KOPT-K1 (cell line): ENCODE measurements around the gene MYO15B.

ENCODE experiments used
- H3K27ac ChIP-seq: fragments of 200-600 bp; sonication (generic); 2 replicates; pipeline ENCODE4 v1.5.1; 2016; ENCODE audit warnings: antibody characterized with exemption, mild to moderate bottlenecking, low read depth, low read length; ENCODE audit not compliant: poor library complexity, severe bottlenecking
- H3K36me3 ChIP-seq: fragments of 200-600 bp; sonication (generic); 2 replicates; pipeline ENCODE4 v1.5.1; 2017; ENCODE audit warnings: antibody characterized with exemption, mild to moderate bottlenecking, low read length, moderate library complexity; ENCODE audit not compliant: insufficient read depth
- H3K9me3 ChIP-seq: fragments of 200-600 bp; sonication (generic); 2 replicates; pipeline ENCODE4 v1.5.1; 2017; ENCODE audit warnings: antibody characterized with exemption, low read length, mild to moderate bottlenecking; ENCODE audit not compliant: insufficient read depth, poor library complexity, severe bottlenecking

Gene MYO15B

DNA sequence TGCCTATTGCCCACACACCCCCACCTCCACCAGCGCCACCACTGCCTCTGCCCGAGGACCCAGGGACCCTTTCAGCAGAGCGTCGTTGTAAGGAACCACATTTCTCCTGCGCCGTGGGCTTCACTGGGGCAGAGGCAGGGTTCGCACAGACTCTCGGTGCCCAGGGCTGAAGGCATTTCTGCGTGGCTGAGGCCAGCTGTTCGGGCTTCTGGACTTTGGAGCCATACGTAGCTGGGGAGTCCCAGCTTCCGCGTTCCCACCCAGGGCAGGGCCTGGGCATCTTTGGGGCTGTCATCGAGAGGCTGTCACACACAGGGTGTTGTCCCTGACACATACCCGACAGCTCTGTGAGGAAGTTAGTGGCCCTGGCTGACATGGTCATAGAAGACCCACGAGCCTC, 29.6 kb downstream of the MYO15B start:
- H3K27ac ChIP-seq: no peak overlapping the region
- no peaks in the 10 kb centered on the region for H3K36me3 ChIP-seq
- H3K9me3 ChIP-seq: no peaks in the 10 kb centered on the region

DNA sequence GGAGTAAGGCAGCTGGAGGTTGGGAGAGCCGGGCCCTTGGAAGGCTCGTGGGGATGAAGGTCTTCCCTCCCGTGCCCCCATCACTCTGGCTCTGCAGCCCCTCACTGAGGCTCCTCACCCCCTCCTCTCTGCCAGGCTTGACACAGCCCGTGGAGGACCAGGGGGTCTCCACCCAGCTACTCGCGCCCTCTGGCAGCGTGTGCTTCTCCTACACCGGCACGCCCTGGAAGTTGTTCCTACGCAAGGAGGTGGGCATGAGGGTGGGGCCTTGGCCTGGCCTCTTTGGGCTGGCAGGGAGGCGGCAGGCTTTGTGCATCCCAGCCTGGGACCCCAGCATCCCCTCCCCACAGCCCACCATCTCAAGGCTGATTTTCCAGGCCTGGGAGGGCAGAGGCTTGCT, 30.1 kb downstream of the MYO15B start:
- no peaks in the 10 kb centered on the region for H3K36me3 ChIP-seq
- no peak overlapping the region for H3K27ac ChIP-seq
- no peaks in the 10 kb centered on the region for H3K9me3 ChIP-seq

DNA sequence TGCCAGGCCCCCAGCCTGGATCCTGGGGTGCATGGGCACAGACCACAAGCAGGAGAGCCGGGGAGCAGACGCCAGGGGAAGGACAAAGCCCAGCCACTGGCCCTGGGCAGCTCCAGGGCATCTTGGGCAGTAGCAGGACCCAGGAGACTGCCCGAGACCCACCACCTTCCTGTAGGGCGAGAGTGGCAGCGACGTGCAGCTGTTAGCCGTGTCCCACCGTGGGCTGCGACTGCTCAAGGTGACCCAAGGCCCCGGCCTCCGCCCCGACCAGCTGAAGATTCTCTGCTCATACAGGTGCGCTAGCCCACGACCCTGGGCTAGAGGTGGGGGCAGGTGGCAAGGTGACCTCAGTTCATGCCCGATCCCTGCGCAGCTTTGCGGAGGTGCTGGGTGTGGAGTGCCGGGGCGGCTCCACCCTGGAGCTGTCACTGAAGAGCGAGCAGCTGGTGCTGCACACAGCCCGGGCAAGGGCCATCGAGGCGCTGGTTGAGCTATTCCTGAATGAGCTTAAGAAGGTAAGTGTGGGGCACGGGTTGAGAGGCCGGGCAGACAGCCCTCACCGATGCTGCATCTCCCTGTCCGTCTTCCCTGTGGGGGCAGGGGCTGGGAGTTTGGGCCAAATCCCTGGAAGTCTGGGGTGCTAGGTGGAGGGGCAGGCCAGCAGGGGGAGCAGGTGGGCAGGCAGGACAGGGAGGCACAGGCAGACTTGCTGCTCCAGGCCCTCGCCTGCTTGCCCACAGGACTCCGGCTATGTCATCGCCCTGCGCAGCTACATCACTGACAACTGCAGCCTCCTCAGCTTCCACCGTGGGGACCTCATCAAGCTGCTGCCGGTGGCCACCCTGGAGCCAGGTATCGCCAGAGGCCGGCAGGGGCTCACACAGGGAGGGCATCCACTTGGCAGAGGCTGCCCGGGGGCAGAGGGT, 32.2 kb downstream of the MYO15B start:
- Histone ChIP-seq H3K36me3 (no peaks in the 10 kb centered on the region), H3K9me3 (no peaks in the 10 kb centered on the region), H3K27ac (no peak overlapping the region)

DNA sequence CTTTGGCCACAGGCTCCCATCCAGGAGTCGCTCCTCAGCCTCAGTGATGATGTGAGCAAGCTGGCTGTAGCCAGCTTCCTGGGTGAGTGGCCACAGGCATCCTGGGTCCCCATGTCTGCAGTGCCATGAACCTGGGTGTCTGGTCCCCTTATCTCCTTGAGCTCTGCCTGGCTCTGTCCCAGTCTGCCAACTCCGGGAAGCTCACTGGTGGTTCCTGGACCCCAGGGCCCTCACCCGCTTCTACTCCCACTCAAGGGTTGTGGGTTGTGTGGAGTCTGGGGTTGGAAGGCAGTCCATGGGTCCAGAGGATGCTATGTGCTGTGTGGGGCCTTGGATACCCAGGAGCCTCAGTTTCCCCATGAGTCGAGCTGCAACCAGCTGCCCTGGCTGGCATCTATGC, 33.9 kb downstream of the MYO15B start:
- H3K27ac ChIP-seq: no peak overlapping the region
- no peaks in the 10 kb centered on the region for H3K36me3 ChIP-seq
- no peaks in the 10 kb centered on the region for H3K9me3 ChIP-seq

DNA sequence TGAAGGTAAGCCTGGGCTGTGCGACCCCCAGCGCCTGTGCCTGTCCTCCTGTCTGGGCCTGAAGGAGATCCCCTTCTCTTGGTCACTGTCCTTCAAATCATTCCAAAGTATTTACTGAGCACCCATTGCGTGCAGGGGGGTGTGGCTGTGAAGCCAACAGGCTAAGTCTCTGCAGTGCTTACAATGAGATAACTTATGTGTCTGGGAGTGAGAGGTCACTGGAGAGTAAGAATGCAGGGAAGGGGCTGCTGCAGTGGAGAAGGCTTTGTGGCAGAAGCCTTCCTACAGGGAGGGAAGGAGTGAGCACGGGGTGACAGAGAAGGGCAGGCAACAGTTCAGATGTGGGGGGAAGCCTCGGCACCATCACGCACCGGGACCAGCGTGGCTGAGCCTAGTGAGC, 34.5 kb downstream of the MYO15B start:
- H3K27ac ChIP-seq: no peak overlapping the region
- H3K9me3 ChIP-seq: no peaks in the 10 kb centered on the region
- H3K36me3 ChIP-seq: no peaks in the 10 kb centered on the region; the same call in 1 of the 2 replicates

DNA sequence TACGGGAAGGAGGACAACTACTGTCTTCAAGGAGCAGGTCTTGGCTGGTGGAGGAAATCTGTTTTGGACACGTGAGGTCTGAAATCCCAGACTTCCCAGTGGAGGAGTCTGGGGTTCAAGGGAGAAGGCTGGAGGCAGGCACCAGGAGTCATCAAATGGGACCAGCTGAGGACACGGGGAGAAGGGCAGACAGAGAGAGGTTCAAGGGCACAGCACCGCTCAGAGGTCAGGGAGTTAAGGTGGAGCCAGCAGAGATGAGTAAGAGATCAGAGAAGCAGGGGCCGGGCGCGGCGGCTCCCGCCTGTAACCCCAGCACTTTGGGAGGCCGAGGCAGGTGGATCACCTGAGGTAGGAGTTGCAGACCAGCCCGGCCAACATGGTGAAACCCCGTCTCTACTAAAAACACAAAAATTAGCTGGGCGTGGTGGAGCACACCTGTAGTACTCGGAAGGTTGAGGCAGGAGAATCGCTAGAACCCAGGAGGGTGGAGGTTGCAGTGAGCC, 35.2 kb downstream of the MYO15B start:
- Histone ChIP-seq H3K36me3 (peaks cover under 1% of the 10 kb centered on the region; the same call in 1 of the 2 replicates), H3K9me3 (no peaks in the 10 kb centered on the region), H3K27ac (no peak overlapping the region)

DNA sequence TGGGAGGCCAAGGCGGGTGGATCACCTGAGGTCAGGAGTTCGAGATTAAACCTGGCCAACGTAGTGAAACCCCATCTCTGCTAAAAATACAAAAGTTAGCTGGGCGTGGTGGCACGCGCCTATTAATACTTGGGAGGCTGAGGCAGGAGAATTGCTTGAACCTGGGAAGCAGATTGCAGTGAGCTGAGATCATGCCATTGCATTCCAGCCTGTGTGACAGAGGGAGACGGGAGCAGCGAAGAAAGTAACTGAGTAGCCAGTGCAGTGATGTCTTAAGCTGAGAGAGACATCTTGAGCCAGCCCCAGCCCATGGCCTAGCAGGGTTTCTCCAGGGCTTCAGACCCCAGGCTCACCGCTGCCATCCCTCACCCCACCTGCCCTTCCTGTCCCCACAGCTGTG, 35.8 kb downstream of the MYO15B start:
- no peak overlapping the region for H3K27ac ChIP-seq
- H3K36me3 ChIP-seq: peaks cover 6% of the 10 kb centered on the region; the same call in 1 of the 2 replicates
- H3K9me3 ChIP-seq: no peaks in the 10 kb centered on the region

DNA sequence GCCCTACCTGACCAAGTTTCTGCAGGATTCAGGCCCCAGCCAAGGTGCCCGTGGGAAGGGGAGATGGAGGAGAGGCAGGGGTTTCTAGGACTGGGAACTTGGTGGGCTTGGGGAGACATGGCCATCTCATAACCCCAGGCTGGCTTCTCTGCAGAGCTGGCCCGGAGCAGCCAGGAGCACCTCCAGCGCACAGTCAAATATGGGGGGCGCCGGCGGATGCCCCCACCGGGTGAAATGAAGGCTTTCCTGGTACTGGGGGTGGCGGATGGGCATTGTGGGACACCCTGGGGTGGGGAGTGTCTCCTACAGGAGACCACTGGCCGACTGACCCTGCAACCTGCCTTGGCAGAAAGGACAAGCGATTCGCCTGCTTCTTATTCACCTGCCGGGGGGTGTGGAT, 36.4 kb downstream of the MYO15B start:
- no peak overlapping the region for H3K27ac ChIP-seq
- H3K9me3 ChIP-seq: no peaks in the 10 kb centered on the region
- H3K36me3 ChIP-seq: peaks cover 11% of the 10 kb centered on the region; the same call in 1 of the 2 replicates

DNA sequence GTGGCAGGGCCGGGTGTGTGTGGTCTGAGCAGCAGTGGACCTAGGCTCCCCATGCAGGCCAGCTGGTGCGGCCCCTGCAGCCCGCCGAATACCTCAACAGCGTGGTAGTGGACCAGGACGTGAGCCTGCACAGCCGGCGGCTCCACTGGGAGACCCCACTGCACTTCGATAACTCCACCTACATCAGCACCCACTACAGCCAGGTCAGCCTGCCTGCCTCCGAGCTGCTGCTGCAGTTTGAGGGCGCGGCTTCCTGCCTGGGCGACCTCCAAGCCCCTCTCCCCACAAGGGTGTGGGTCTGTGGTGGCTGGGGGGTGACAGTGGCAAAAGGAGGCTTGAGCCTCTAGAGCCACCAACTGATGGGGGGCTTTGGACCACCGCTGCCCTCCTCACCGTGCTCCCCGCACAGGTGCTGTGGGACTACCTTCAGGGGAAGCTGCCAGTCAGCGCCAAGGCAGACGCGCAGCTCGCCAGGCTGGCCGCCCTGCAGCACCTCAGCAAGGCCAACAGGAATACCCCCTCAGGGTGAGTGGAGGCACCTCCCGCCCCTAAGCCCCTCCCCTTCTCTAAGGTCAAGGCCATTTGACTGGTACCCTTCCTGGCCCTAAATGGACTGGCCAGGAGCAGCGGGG, 37.2 kb downstream of the MYO15B start:
- peaks cover 13% of the 10 kb centered on the region; the same call in 1 of the 2 replicates for H3K36me3 ChIP-seq
- no peaks in the 10 kb centered on the region for H3K9me3 ChIP-seq
- H3K27ac ChIP-seq: no peak overlapping the region

DNA sequence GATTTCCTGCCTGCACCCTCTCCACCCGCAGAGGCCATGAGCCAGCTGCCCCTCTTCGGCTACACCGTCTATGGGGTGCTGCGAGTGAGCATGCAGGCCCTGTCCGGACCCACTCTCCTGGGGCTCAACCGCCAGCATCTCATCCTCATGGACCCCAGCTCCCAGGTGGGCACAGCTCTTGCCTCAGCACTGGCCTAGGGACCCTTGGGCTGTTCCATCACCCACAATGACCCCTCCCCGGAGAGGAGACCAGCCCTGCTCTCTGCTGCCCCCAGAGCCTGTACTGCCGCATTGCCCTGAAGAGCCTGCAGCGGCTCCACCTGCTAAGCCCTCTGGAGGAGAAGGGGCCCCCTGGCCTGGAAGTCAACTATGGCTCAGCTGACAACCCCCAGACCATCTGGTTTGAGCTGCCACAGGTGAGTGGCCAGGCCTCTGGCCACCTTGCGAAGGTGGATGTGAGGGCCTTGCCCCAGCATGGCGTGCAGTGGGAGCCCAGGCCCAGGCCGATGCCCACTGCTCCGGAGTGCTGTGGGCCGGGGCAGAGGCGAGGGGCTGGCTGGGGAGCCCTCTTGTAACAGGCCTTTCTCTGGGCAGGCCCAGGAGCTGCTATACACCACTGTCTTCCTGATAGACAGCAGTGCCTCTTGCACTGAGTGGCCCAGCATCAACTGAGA, 38.4 kb downstream of the MYO15B start:
- H3K9me3 ChIP-seq: no peaks in the 10 kb centered on the region
- H3K27ac ChIP-seq: no peak overlapping the region
- peaks cover 24% of the 10 kb centered on the region; the same call in 1 of the 2 replicates for H3K36me3 ChIP-seq

DNA sequence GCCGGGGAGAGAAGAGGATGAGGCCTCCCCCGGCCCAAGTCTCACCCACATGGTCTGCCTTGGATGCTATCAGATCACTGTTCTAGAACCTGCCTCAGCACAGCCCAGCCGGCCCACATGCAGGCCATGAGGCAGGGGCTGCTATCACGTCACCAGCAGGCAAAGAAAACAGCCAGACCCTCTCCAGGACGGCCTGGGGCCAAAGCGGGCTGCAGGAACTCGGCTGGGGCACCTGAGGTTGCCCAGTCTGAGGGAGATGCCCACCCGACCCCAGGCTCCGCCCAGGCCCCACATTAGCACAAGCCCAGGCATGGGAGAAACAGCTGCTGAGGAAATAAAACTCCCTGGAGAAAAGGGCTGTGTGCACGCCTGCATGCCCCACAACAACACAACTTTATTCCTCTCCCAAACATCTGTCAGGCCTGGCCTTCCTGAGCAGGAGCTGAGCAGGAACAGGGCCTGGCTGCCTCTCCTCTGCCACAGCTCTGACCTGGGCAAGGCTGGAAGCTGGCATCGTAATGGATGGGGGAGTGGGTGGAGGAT, 39.0 kb downstream of the MYO15B start:
- peaks cover 29% of the 10 kb centered on the region; the same call in 1 of the 2 replicates for H3K36me3 ChIP-seq
- no peaks in the 10 kb centered on the region for H3K9me3 ChIP-seq
- H3K27ac ChIP-seq: no peak overlapping the region

DNA sequence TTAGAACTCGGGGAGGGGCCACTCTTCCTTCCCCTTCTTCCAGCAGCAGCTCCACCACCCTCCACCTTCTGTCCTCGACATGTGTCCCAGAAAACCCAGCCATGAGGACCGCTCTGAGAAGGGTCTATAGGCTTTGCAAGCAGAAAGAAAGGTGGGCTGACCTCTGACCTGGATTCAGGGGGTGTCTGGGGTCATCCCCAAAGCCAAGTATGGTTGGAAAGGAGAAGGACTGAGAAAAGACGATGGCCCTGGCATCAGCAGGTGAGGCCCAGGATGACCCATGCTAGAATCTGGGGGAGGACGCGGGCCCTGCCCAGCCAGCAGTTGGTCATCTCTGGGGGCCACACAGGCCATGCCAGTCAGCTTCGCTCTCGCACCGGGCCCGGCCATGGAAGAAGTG, 39.5 kb downstream of the MYO15B start:
- Histone ChIP-seq H3K27ac (no peak overlapping the region), H3K9me3 (no peaks in the 10 kb centered on the region), H3K36me3 (peaks cover 29% of the 10 kb centered on the region; the same call in 1 of the 2 replicates)

DNA sequence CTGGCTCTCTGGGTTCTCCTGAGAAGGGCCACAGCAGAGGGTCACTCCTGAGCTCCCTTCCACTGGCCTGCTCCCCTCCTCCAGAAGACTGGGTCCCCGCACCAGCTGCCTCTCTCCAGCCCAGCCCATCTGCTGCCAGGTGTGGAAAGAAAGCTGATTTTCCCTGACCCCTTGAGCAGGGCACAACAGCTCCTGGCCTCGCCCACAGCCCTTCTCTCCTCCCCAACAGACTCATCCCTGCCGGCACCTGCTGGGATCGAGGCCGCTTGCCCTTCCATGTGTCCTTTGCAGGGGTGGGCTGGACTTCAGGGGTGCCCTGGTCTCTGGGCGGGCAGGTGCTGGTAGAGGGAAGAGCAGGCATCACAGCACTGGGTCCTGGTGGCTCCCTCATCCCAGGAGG, 40.8 kb downstream of the MYO15B start:
- H3K9me3 ChIP-seq: no peaks in the 10 kb centered on the region
- peaks cover 29% of the 10 kb centered on the region; the same call in 1 of the 2 replicates for H3K36me3 ChIP-seq
- H3K27ac ChIP-seq: no peak overlapping the region

DNA sequence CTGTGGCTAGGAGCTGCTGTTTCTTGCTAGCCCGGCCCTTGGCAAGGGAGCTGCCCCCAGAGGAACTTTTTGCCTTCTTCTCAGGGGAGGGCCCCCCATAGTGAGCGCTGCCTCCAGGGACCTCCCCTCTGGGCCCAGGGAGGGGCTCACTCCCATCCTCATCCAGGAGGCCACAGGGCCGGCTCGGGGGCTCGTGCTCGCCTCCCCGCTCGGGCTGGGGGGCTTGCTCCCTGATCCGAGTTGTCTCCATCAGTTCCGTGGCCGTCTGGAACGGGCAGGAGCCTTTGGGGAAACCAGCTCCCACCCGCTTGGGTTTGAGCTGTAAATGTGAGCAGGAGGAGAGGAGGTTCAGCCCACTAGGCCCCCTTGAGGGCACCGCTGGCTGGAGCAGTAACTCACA, 41.6 kb downstream of the MYO15B start:
- H3K9me3 ChIP-seq: no peaks in the 10 kb centered on the region
- H3K36me3 ChIP-seq: peaks cover 29% of the 10 kb centered on the region; the same call in 1 of the 2 replicates
- no peak overlapping the region for H3K27ac ChIP-seq
